Effector CD4-positive, alpha-beta T cell (primary cell): Measurements from ENCODE around the gene ACRBP.
"Not testable (repeated sequence)": the region's sequence is repeated elsewhere in the genome, so short reads cannot be mapped to it uniquely, and the experiment has no call there.

Experiments
- DNase-seq: peaks from one replicate; pipeline ENCODE4 v3.0.0-alpha.2; 2020

Gene ACRBP

GRCh38 chr12:6614513-6615172 lies 32.6 kb downstream of the ACRBP start:
- DNase-seq = no peak

DNA sequence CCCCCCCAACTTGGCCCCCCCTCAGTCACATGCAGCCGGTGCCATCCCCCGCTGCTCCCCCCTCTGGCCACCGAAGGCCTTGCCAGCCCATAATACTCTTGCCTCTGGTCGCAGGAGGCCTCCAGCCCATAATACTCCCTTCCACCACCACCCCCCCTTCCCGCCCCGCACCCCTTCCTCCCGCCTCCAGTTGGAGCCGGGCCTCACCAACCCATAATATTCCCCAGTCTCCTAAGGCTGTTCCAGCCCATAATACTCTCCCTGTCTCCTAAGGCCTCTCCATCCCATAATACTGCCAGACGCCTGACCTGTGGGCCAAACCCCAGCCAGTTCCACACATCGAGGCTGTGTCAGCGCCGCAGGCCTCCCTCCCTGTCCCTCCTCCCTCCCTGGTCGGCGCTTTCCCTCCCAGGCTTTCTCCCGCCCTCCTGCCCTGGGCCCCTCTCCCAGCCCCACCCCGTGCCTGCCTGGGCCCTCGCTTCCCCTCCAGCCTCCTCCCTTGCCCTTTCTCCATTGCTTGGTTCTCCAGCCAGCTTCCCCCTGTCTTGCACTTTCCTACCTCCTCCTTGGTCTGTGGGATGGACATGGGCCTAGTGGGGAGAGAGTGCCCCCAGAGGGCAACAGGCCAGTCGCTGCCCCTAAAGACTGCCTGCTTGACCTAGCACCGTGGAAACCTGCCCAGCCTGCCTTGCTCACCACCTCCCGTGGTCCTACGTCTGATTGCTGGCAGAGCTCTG lies 33.3 kb downstream of the ACRBP start:
- no peak for DNase-seq

- no peak for DNase-seq
Observed at GRCh38 chr12:6613015-6613775, 34.0 kb downstream of the ACRBP start.

GRCh38 chr12:6612652-6613014 lies 34.6 kb downstream of the ACRBP start:
- DNase-seq = no peak

DNA sequence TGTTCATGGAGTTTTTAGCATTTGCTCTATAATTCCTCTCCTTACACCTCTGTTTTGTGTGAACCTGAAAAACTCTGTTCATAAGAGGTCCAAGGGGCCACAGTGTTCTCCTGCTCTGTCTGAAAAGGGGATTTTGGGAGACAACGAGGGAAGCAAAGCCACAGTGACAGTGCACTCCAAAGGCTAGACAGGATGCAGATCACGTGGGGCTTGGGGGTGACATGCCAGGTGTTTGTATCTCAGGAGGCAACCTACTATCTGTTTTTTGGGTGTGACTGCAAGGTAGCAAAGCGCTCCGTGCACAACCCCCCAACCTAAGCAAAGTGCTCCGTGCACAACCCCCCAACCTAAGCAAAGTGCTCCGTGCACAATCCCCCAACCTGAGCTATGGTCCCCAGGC lies 35.0 kb downstream of the ACRBP start:
- peak; percentile 23 for DNase-seq

GRCh38 chr12:6608592-6609281 lies 38.5 kb downstream of the ACRBP start:
- DNase-seq = peak; percentile 22

- peak; percentile 58 for DNase-seq
Observed at GRCh38 chr12:6607751-6608591, 39.3 kb downstream of the ACRBP start.

DNA sequence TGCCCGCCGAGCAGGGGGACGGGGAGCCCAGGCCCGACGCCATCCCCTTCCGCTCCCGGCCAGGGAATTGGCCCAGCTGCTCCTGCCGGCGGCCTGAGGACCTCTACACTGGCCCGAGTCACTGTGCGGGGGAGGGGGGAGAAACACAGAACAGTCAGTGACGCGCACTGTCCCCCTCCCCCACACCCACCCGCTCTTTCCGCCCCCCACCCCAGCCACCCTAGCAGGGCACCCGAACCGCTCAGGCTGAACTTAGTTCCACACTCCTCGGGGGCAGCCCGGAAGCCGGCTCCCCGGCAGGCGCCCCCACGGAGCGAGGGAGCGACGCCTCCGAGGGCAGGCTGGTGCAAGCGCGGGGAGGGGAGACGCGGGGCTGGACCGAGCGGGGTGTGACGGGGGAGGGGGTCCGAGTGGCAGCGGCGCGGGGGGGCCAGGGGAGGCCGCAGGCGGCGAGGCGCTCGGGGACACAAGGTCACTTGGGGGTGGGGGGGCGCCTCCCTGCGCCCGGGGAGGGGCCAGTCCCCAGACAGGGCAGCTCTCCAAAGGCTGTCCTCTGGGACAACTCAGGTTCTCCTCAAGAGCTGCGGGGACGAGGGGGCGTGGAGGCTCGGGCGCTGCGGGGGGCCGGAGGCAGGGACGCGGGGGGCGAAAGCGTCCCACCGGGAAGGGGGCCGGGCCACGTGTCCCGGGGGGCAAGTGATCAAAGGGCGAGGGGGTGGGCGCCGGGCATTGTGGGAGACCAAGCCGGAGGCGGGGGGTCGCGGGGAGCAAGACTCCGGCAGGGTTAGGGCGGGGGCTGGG lies 40.7 kb downstream of the ACRBP start:
- DNase-seq = peak; percentile 60

DNA sequence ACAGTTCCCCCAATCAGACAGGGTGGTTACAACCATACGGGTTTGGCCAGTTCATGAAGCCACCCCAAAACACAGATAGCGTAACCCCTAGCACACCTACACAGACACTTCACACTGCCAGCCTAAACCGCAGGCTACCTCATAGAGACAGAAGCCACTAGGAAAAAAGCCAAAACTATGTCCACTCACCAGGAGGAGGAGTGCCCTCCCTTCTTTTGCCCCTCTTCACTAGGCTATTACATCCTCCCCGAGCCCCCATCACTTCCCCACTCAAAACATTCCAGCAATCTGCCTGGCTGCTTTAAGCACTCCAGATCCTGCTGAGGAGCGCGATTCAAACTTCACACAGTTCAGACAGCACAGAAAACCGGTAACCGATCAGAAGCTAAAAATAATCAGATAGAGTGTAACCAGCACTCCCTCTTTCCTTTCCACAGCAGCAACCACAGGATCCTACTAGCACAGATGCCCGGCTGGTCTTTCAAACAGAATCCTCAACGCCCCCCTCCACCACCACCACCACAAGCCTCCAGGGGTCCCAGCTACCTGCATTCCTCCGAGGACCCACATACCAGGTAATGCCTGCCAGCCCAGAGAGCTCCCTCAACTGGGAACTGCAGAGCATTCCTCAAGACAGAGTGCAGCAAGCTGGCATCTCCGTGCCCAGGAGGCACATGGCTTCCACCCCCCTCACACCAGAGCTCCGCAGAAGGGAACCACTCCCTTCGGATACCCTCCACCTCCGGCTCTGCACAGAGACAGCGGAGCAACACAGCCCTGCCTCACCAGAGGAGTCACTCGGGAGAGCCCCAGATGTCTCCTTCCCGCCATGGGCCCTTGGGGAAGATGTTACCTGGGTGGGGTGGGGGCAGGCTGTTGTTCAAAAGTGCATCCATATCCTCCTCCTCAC lies 41.6 kb downstream of the ACRBP start:
- DNase-seq = peak; percentile 48

GRCh38 chr12:6604259-6605029 lies 42.8 kb downstream of the ACRBP start:
- no peak for DNase-seq

GRCh38 chr12:6603095-6603567 lies 44.1 kb downstream of the ACRBP start:
- peak; percentile 31 for DNase-seq

GRCh38 chr12:6602526-6602925 lies 44.7 kb downstream of the ACRBP start:
- DNase-seq = no peak

- not testable (repeated sequence) for DNase-seq
Observed at GRCh38 chr12:6595673-6596072, 51.6 kb downstream of the ACRBP start.

- no peak for DNase-seq
Observed at GRCh38 chr12:6592087-6592486, 55.1 kb downstream of the ACRBP start.
